HG03521 (cell line): ENCODE results near the gene AP3M1.
A peak's percentile ranks its signal among the peaks of the same experiment; 100 is the strongest.

Source experiments
- ATAC-seq: cut with Tn5 transposase; IDR thresholded peaks from one replicate; pipeline ENCODE4 v1.9.1; 2021; ENCODE audit warnings: mild to moderate bottlenecking, moderate library complexity; ENCODE audit not compliant: unreplicated experiment

AP3M1 gene

DNA sequence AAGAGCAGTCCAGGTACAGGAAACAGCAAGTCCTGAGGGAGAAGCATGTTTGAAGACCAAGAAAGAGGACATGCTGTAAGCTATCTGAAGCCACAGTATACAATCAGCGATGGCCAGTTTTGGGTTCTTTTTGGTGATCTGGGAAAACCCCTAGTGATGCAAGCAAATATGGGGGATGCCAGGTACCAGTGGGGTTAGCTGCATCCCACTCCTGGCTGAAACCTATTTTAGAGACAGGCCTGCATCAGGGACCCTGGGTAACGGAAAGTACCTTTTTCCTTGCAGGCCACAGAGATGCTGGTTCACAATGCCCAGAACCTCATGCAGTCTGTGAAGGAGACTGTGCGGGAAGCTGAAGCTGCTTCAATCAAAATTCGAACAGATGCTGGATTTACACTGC, 32.9 kb downstream of the AP3M1 start:
- ATAC-seq, result no peak

DNA sequence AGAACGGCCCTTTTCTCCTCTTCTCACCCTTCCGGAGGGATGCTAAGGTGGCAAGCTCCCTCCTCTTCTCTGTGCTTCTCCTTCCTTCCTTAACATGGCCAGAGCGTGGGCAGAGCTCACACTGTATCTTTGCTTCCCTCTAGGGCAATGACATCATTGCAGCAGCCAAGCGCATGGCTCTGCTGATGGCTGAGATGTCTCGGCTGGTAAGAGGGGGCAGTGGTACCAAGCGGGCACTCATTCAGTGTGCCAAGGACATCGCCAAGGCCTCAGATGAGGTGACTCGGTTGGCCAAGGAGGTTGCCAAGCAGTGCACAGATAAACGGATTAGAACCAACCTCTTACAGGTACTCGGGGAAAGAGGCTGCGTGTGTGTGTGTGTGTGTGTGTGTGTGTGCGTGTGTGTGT, 36.6 kb downstream of the AP3M1 start:
- ATAC-seq, result no peak

DNA sequence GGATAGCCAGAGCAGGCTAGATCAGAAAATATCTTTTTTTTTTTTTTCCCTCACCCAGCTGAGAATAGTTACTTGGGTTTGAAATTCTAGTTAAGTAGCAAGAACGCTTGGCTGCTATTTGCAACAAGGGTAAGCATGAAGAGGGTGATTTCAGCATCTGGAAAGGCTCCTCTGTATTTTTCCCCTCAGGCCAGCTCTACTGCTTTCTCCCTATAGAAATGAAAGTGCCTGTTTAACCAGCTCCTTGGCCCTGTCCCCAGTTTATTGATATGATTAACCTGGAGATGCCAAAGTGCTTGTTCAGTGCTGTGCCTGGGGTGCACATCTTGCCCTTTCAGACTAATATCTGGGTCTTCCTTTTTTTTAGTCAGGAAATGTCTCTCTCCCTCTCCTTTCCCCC, 37.1 kb downstream of the AP3M1 start:
- ATAC-seq, result no peak

GRCh38 chr10:74111799-74112198, 38.8 kb downstream of the AP3M1 start:
- no peak for ATAC-seq

DNA sequence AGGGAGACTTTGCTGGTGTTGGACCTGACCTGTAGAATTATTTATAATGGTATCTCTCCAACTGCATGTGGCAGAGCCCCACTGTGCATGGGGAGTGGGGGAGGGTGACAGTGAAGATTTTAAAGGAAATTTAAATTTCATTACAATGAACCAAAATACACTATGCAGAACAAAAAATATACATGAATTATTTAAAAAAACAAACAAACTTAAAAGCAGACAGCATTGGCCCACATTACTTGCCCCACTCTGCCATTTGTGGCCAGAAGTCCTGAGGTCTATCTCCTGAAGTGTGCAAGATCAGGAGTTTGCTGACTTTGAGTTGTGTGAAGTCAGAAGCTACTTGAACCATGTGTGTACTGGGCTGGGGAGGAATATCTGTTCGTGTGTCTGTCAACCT, 40.5 kb downstream of the AP3M1 start:
- ATAC-seq, result no peak

- ATAC-seq, result no peak
Observed at GRCh38 chr10:74109452-74109851, 41.2 kb downstream of the AP3M1 start.

DNA sequence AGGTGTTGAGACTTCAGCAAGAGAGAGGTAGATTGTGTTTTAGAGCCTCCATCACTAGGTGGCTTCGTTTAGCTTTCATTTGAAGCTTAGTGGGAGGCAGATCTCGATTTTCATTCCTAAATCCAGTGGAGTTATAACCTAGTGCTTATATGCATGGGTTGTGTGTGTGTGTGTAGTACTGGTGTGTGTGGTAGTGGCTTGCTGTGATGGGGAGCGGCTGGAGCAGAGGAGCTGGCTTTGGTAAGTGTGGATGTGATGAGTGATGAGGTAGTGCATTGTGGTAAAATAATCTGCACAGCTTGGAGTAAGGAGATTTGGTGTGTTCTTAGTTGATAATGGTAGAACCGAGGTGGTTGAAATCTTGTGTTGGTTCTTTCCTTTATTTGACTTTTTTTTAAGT, 43.2 kb downstream of the AP3M1 start:
- ATAC-seq, result no peak

GRCh38 chr10:74104996-74105395, 45.6 kb downstream of the AP3M1 start:
- ATAC-seq, result no peak

GRCh38 chr10:74104480-74104879, 46.1 kb downstream of the AP3M1 start:
- ATAC-seq, result no peak

- ATAC-seq, result no peak
Observed at GRCh38 chr10:74103560-74104258, 46.9 kb downstream of the AP3M1 start.

DNA sequence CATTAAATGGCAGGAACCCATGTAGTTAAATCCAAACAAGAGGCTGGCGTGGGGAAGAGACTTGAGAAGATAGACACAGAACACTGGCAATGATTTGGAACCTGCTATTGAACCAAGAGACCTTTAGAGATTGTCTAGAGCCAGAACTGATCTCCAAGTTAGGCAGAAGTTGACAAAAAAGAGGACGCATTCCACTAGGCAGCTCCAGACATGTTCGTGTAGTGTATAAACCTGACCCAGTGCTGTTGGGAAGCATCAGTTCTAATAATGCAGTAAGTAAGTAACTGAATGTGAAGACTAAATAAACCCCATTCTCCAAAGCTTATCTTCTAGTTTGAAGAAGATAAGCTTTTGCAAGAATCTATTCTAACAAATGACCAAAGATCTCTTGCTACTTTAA, 50.8 kb downstream of the AP3M1 start:
- no peak for ATAC-seq

- ATAC-seq, result no peak
Observed at GRCh38 chr10:74099420-74099819, 51.2 kb downstream of the AP3M1 start.

DNA sequence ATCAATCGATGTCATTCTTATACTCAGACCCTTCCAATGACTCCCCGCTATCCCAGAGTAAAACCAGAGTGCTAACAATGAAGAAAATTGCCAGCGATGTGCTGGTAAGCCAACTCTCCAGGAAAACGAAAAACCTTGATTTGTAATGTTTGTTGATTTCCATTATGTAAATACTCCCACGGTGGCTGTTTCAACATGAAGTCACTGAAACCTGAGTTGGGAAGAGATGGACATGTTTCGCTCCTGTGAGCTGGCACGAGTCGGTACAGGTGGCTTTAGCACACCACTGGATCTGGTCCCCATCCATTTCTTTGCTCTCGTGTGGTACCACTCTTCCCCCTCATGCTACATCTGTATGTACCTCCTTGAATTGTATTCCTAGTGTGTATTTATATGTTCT, 52.9 kb downstream of the AP3M1 start:
- ATAC-seq, result no peak

- ATAC-seq, result peak; percentile 81
Observed at GRCh38 chr10:74096777-74097176, 53.9 kb downstream of the AP3M1 start.

- ATAC-seq, result no peak
Observed at GRCh38 chr10:74094231-74094630, 56.4 kb downstream of the AP3M1 start.

GRCh38 chr10:74093530-74094164, 57.0 kb downstream of the AP3M1 start:
- ATAC-seq, result no peak

GRCh38 chr10:74092372-74092771, 58.3 kb downstream of the AP3M1 start:
- ATAC-seq, result no peak

DNA sequence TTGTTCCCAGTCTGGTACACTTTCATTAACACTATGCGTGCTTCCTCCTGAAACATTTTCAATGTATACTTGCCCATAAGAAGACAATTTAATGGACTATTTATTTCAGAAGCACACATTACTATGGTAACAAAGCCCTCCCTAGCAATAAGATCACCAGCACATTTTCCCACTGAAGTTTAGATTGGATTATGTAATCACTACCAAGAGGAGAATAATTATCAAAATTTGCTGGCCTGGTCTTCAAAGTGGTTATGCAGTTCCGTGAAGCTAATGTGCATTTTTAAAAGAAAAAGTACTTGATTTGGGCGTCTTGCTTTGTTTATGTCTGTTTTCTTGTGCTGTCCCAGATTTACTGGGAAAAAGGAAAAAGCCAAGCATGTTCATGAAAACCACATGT, 61.9 kb downstream of the AP3M1 start:
- no peak for ATAC-seq

GRCh38 chr10:74086317-74086716, 64.3 kb downstream of the AP3M1 start:
- no peak for ATAC-seq

GRCh38 chr10:74084955-74085354, 65.7 kb downstream of the AP3M1 start:
- peak; percentile 50 for ATAC-seq

- no peak for ATAC-seq
Observed at GRCh38 chr10:74083304-74083703, 67.3 kb downstream of the AP3M1 start.

- no peak for ATAC-seq
Observed at GRCh38 chr10:74081941-74082718, 68.5 kb downstream of the AP3M1 start.
